Endometrial microvascular endothelial cells (primary cell): ENCODE data around the gene ABCF3. TPM values are rescaled to one million over a fixed set of nuclear protein-coding genes. Genes with fewer than 3 reads are reported as not detected.

Experiments used
- in situ Hi-C: cut with HindIII; loops from 2 replicates; pipeline ENCODE4 v1.10.0; 2017; ENCODE audit warnings: low sequenced_read_pairs, low pct_unique_long_range_greater_than_20kb; ENCODE audit errors: inconsistent ontology term
- total RNA-seq: library from RNA; depleted of rRNA; stranded (reverse); fragments of >200 nt; gene quantifications from one replicate; pipeline ENCODE4 v1.2.3, GENCODE V29; 2015; ENCODE audit errors: inconsistent ontology term

Gene ABCF3
- total RNA-seq, 1 donor from 2014 or later: 68.2 TPM

- in situ Hi-C loops: no loop called here
Observed at GRCh38 chr3:184240384-184241140, 54.6 kb downstream of the ABCF3 start.

GRCh38 chr3:184241141-184241446 is 55.1 kb downstream of the ABCF3 start:
- in situ Hi-C loops: no loop called here

- in situ Hi-C loops: no loop called here
Observed at GRCh38 chr3:184241447-184242296, 55.7 kb downstream of the ABCF3 start.

GRCh38 chr3:184242297-184242685 is 56.3 kb downstream of the ABCF3 start:
- in situ Hi-C loops: no loop called here

Other genes starting within 250 kb of the ABCF3 start
- gene ABCC5, start 168.3 kb upstream of the ABCF3 start, total RNA-seq: 7.0 TPM
- not detected for gene HTR3D, start 154.5 kb upstream of the ABCF3 start, total RNA-seq
- not detected for gene HTR3C, start 133.2 kb upstream of the ABCF3 start, total RNA-seq
- gene HTR3E, start 89.1 kb upstream of the ABCF3 start, total RNA-seq: not detected
- gene EIF2B5, start 50.8 kb upstream of the ABCF3 start, total RNA-seq: 45.3 TPM
- gene DVL3, start 30.8 kb upstream of the ABCF3 start, total RNA-seq: 27.2 TPM
- 418 TPM for gene AP2M1, start 11.3 kb upstream of the ABCF3 start, total RNA-seq
- not detected for gene VWA5B2, start 43.4 kb downstream of the ABCF3 start, total RNA-seq
- 68.4 TPM for gene ALG3, start 62.8 kb downstream of the ABCF3 start, total RNA-seq
- gene EEF1AKMT4, start 63.5 kb downstream of the ABCF3 start, total RNA-seq: 9.2 TPM
- not detected for gene CAMK2N2, start 75.4 kb downstream of the ABCF3 start, total RNA-seq
- gene ECE2, start 89.8 kb downstream of the ABCF3 start, total RNA-seq: not detected
- 897 TPM for gene PSMD2, start 113.0 kb downstream of the ABCF3 start, total RNA-seq
- 611 TPM for gene EIF4G1, start 128.4 kb downstream of the ABCF3 start, total RNA-seq
- 73.9 TPM for gene FAM131A, start 151.4 kb downstream of the ABCF3 start, total RNA-seq
- gene CLCN2, start 175.4 kb downstream of the ABCF3 start, total RNA-seq: 3.4 TPM
- gene POLR2H, start 175.5 kb downstream of the ABCF3 start, total RNA-seq: 172 TPM
- gene THPO, start 192.0 kb downstream of the ABCF3 start, total RNA-seq: not detected
- gene CHRD, start 193.9 kb downstream of the ABCF3 start, total RNA-seq: 0.09 TPM